ENCODE data around the gene NT5DC4.

Gene NT5DC4

GRCh38 chr2:112720785-112721184 is at the start of gene NT5DC4:
TSS of gene NT5DC4 (plus strand) at chr2:112721020. CDS start at chr2:112721080, 60 bp downstream.
- no peak for DNase-seq

GRCh38 chr2:112671801-112672200 is 49.0 kb upstream of the NT5DC4 start:
- no peak for DNase-seq

- no peak for DNase-seq
Measured at GRCh38 chr2:112673008-112673407, 47.8 kb upstream of the NT5DC4 start.

- DNase-seq, result no peak
Measured at GRCh38 chr2:112674229-112674628, 46.6 kb upstream of the NT5DC4 start.

GRCh38 chr2:112679484-112679883 is 41.3 kb upstream of the NT5DC4 start:
- DNase-seq, result no peak

- DNase-seq, result no peak
Measured at GRCh38 chr2:112680666-112681101, 40.1 kb upstream of the NT5DC4 start.

GRCh38 chr2:112682101-112682500 is 38.7 kb upstream of the NT5DC4 start:
- no peak for DNase-seq

- no peak for DNase-seq
Measured at GRCh38 chr2:112683550-112684414, 37.0 kb upstream of the NT5DC4 start.

- no peak for DNase-seq
Measured at GRCh38 chr2:112684415-112684775, 36.4 kb upstream of the NT5DC4 start.

- no peak for DNase-seq
Measured at GRCh38 chr2:112685271-112685884, 35.4 kb upstream of the NT5DC4 start.

GRCh38 chr2:112686348-112687217 is 34.2 kb upstream of the NT5DC4 start:
- DNase-seq, result no peak

GRCh38 chr2:112687522-112687921 is 33.3 kb upstream of the NT5DC4 start:
- DNase-seq, result no peak

GRCh38 chr2:112688086-112688880 is 32.5 kb upstream of the NT5DC4 start:
- DNase-seq, result no peak

- no peak for DNase-seq
Measured at GRCh38 chr2:112690853-112691401, 29.9 kb upstream of the NT5DC4 start.

- DNase-seq, result no peak
Measured at GRCh38 chr2:112691881-112692281, 28.9 kb upstream of the NT5DC4 start.

GRCh38 chr2:112692495-112692911 is 28.3 kb upstream of the NT5DC4 start:
- DNase-seq, result no peak

GRCh38 chr2:112692918-112693317 is 27.9 kb upstream of the NT5DC4 start:
- DNase-seq, result no peak

- DNase-seq, result no peak
Measured at GRCh38 chr2:112693596-112693995, 27.2 kb upstream of the NT5DC4 start.

- DNase-seq, result no peak
Measured at GRCh38 chr2:112694182-112694581, 26.6 kb upstream of the NT5DC4 start.

- DNase-seq, result no peak
Measured at GRCh38 chr2:112698834-112699515, 21.8 kb upstream of the NT5DC4 start.

- DNase-seq, result no peak
Measured at GRCh38 chr2:112699984-112700667, 20.7 kb upstream of the NT5DC4 start.
